ENCODE measurements around the gene BANK1.

GRCh38 chr4:101762025-101762424, 28.5 kb upstream of the BANK1 start:
- TF ChIP-seq MAX (IDR thresholded peaks at IDR 0.05) (no peak), REST (IDR thresholded peaks at IDR 0.05; ENCODE audit: low read depth) (no peak), ZBTB7A (IDR thresholded peaks at IDR 0.05; ENCODE audit: low read depth) (no peak), EP300 (IDR thresholded peaks at IDR 0.05; ENCODE audit: borderline replicate concordance) (no peak), TAF1 (IDR thresholded peaks at IDR 0.05; ENCODE audit: low read depth) (no peak), CEBPB (IDR thresholded peaks at IDR 0.05) (no peak), RAD21 (IDR thresholded peaks at IDR 0.05; ENCODE audit: low read depth) (no peak), CREB1 (IDR thresholded peaks at IDR 0.05; ENCODE audit: low read depth) (no peak), YY1 (IDR thresholded peaks at IDR 0.05; ENCODE audit: low read depth) (no peak), EGR1 (IDR thresholded peaks at IDR 0.05) (no peak)

All from Ishikawa (cell line).